HG03460 (cell line): ENCODE results near the gene ALDOA.
A peak's percentile ranks its signal among the peaks of the same experiment; 100 is the strongest.

Experiments
- ATAC-seq: cut with Tn5 transposase; IDR thresholded peaks from one replicate; pipeline ENCODE4 v1.9.1; 2021; ENCODE audit not compliant: unreplicated experiment

The ALDOA gene

DNA sequence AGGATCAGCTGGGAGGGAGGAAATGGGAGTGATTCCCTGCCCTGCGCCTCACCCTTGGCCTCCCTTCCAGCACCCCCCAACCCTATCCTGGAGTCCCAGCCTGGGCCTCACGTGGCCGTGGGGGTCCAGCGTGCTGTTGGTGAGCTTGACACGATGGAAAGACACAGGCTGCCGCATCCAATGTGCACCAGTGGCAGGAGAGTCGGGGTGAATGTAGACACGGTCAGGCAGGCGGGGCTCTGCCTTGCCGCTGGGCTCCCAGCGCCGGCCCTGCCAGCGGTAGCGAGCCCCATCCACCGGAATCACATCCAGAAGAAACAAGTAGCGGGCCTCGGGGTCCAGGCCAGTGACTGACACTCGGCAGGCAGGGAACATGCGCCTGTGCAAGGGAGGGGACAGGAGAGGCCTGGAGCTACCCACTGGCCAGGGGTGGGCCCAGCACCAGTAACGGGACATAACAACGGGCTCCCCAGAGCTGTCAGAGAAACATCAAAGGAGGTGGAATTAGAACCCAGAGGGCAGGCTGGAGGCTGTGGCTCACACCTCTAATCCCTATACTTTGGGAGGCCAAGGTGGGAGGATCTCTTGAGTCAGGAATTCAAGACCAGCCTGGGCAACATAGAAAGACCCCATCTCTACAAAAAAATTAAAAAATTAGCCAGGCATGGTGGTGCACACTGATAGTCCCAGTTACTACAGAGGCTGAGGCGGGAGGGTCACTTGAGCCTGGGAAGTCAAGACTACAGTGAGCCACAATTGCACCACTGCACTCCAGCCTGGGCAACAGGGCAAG lies 23.5 kb downstream of the ALDOA start:
- ATAC-seq, result no peak

GRCh38 chr16:30090610-30091331 lies 25.2 kb downstream of the ALDOA start:
- no peak for ATAC-seq

DNA sequence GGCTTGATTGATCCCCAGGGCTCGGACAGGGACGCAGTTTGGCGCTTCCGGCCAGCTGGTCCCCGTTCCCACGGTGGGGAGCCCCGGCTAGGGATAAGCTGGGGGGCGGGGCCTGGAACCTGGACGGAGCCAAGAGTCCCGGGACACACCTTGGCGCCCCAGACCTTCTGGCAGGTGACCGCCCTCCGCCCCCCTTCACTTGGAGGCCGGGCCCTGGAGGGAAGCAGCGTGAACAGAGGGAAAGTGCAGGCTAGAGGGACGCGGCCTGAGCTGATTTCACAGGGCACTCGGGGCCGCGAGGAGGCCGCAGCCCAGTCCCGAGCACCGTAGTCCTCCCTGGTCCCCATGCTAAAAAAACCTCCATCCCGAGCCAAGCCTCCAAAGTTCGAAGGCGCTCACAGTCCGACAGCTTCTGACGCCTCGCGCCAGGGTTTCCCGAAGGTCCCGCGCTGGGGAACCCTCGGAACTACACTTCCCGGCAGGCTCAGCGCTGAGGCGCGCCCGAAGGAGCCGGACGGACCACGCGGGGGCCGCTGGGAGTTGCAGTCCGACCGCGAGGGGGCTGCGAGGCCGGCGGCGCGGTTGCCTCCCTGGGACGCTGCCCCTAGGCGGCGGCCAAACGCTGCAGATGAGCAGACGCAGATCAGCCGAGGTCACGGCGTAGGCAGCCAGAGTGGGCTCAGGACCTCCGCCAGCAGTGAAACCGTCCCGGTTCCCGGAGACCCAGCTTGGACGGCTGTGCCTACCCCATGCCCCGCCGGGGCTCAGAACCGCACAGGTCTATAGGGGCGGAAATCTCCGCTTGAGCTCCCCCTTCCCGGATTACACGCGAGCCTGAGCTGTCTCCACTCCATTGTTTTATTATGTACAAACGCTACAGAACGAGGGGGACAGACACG lies 26.2 kb downstream of the ALDOA start, which contains the start of gene TBX6:
TBX6 (minus strand) TSS at position 451 of the 899 bp plus-strand sequence. CDS start 731 bp downstream, outside the sequence.
- ATAC-seq, result peak; percentile 54

- ATAC-seq, result peak; percentile 48
These were observed 26.9 kb downstream of the ALDOA start for GRCh38 chr16:30092373-30093010.

DNA sequence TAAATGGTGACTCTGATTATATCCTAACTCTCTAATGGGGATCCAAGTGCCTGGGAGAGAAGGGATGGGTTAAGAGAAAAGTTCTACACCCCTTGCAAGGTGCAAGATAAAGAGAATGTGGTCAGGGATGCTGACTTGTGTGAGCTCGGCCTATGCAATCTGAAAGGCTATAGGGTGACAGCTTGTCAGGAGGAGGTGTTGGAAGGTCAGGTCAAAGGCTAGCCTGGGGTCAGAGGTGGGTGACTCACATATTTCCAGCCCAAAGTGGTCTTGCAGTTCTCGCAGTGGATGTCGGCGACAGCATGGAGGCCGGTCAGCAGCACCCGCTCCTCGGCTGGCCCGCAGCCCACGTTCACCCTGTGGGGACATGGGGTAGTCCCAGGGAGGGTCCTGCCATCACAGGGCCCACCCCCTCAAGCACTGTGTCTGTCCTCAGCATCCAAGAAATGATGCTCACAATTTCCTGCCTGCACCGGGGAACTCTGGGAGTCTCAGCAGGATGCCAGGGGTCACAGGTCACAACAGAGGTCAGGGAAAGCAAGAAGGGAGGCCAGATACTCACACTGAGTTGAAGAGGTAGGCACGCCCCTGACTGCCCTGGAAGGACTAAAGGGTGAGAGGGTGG lies 29.1 kb downstream of the ALDOA start:
- no peak for ATAC-seq

DNA sequence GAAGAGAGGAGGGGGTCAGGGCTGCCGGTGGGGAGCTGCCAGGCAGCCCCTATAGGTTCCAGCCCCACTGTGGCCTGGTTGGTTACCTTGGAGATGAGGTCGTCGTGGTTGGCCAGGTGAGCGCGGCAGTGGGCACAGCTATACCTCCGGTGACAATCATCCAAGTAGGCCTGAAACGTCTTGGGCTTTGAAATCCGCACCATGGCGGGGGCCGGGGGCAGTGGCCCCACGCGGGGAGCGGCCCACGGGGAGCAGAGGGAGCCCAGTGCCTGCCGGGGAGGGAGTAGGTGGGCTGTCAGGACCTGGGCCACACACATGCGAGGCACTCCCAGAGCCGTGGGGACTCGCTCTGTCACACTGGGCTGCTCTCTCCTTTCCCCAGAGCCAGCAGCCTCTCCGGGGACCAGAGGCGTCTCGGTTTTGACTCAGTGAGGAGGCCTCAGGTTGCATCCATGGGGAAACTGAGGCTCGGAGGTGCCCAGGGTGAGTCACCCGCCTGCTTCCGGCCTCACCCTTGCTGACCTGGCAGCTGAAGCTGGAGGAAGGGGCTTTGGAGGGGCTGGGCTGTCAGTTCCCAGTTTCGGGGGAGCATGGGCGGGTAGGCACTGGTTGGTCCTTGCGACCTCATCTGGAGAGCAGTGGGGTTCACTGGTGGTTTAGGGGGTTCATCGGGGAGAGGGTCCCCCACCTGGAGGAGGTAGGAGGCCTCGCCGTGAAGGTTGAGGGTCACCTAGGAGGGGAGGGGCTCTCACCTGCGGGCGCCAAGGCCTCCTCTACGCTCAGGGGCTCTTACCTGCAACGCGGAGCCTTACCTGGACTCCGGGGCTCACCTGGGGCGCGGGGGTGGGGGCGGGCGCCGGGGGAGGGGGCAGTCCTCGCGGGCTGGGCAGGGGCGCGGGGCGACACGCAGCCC lies 29.9 kb downstream of the ALDOA start:
- ATAC-seq, result no peak

DNA sequence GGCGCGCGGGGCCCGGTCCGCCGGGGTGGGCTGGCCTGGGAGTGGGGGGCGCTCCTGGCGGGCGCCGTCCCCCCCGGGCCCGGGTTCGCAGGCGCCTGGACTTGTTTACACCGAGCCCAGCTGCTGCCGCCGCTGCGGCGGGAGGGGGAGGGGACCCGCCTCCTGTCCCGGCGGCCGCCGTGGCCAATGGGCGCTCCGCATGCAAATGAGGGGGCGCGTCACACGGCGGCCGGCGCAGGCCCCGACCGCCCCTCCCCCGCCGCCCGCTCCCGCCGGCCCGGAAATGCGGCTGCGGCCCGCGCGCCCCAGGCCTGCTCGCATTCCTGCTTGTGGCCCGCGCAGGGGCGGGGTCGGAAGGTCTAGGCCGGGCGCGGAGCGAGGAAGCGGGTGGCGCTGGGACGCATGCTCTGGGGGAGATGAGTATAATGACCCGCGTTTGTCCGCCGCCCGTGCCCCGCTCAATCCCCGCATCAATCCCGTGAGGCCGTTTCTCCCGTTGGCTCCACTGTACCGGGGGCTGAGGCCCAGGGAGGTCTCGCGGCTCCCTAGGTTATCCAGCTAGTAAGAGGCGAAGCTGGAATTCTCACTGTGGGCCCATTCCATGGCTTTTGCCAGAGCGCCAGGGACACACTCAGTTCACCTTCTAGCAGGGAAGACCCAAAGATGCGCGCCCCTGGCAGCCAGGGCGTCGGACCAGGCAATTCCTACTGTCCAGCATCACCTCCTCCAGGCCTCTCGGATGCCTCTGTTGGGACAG lies 30.7 kb downstream of the ALDOA start, which contains the start of gene YPEL3:
YPEL3 (minus strand) TSS at position 109 of the 757 bp plus-strand sequence. CDS start 731 bp downstream, outside the sequence.
- ATAC-seq, result peak; percentile 41

GRCh38 chr16:30096862-30097563 lies 31.5 kb downstream of the ALDOA start:
- ATAC-seq, result no peak

- no peak for ATAC-seq
These were observed 38.5 kb downstream of the ALDOA start for GRCh38 chr16:30104090-30104489.

GRCh38 chr16:30104492-30104891 lies 38.9 kb downstream of the ALDOA start:
- ATAC-seq, result no peak

GRCh38 chr16:30108059-30108850 lies 42.7 kb downstream of the ALDOA start:
- ATAC-seq, result no peak

DNA sequence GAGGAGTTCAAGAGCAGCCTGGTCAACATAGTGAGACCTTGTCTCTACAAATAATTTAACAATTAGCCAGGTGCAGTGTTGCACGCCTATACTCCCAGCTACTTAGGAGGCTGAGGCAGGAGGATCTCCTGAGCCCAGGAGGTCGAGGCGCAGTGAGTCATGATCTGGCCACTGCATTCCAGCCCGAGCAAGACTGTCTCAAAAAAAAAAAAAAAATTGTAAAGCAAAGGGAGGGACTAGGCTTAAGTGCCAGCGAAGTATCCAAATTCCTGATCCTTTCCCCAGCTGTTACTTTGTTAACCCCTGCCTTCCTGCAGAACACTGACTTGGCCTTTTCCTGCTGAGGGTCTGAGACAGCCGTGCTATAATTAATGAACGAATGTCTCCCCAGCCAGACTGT lies 45.1 kb downstream of the ALDOA start:
- ATAC-seq, result no peak

DNA sequence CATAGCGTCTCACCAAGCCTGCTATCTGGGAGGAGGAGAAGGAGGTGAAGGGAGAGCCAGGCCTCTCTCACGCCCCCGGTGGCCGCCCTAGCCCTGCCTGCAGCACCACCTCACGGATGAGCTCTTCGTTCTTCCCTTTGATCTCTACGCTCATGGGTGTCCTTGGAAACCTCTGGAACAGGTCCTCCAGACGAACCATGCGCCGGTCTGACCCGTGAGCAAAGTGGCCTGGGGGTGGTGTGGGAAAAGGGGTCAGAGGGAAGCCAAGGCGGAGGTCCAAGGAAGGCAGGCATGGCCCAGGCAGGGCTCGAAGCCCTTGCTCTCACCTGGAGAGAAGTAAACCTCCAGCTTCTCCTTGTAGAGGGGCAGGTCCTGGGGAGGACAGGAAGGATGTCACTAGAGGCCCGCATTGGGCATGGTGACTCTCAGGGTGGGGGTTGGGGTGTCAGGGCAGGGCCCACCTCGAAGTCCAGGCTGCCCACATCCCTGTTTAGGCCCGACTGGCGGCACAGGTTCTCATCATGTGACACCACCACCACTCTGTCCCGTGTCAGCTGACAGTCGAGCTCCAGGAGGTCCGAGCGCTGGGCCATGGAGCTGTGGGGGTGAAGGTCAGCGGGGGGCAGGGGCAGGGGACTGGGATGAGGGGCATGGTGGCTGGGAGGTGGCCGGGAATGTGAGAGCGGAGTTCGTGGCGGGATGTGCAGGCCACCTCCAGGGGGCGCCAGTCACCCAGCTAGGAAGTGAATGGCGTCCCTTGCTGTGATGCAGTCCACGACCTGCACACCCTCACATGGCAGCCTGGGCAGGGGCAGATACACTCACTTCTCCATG lies 46.9 kb downstream of the ALDOA start:
- ATAC-seq, result no peak

- no peak for ATAC-seq
These were observed 47.6 kb downstream of the ALDOA start, which contains the start of gene GDPD3 for GRCh38 chr16:30113031-30113710. TSS of gene GDPD3 (minus strand) at chr16:30113537. CDS start at chr16:30113478, 59 bp downstream.

DNA sequence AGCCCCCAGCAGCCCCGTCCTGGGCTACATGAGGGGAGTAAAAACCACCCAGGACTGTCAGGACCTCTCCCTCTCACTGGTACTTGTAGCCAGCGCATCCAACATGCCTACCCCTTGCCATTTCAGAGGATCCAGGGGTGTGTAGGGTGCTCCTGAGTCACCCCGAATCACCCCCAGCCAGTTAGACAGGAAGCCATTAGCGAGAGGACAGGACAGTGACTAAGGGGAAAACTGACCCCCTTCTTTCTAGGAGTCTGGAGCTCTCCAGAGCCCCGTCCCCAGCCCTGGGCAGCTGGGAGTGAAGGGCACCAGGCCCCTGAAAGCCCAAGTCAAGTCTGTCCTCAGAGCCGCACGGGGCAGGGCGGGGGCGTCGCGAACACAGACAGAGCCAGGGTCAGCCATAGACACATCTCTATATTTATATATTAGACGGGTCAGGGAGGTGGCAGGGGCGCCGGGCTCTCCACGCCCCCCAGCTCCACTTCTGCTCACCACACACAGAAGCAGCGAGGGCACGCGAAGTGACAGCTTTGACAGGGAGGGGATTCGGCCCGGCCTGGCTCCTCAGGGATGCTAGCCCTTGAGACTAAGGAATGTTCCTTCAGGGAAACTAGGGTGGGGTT lies 48.3 kb downstream of the ALDOA start:
- no peak for ATAC-seq
